ENCODE results near the gene ADAMTS19. TPM values are rescaled to one million over a fixed set of nuclear protein-coding genes. Genes with fewer than 3 reads are reported as not detected.

ADAMTS19 gene
- total RNA-seq, 1 experiment from 2014 or later: not detected

DNA sequence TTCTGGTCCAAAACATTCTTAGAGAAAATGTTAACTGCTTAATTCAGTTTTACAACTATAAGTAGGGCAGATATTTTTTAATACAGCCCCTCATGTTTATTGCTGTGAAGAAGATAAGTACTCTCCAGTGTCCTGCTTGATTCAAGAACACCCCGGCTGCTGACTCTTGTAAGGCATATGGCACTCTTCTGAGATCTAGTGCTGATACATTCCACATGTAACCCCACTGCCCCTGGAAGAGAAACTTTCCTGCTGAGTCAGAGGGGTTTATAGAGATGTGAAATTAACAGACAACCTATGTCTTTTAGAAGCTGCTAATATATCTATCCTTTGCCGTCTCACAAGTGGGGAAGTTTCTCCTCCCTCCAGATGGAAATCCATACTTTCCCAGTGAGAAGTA, 286.8 kb downstream of the ADAMTS19 start:
- Mint-ChIP-seq H3K4me3 (ENCODE audit: low read depth, unreplicated experiment) (no peak overlapping the region), H3K36me3 (ENCODE audit: insufficient read depth, unreplicated experiment) (no peaks in the 10 kb centered on the region), H3K27me3 (ENCODE audit: unreplicated experiment) (no peaks in the 10 kb centered on the region), H3K9me3 (ENCODE audit: low read depth, unreplicated experiment) (no peaks in the 10 kb centered on the region), H3K27ac (ENCODE audit: unreplicated experiment) (no peak overlapping the region), H3K4me1 (ENCODE audit: low read depth, unreplicated experiment) (no peaks in the 10 kb centered on the region)
- no peak for DNase-seq
- intact Hi-C loops (cut with micrococcal nuclease; ENCODE audit: unreplicated experiment): no loop called here
- CTCF ChIA-PET: no interaction called here
- TF ChIP-seq CTCF (IDR thresholded peaks at IDR 0.05; ENCODE audit: unreplicated experiment): no peak
- BruUV-seq (replicated peaks): no TSS peak

DNA sequence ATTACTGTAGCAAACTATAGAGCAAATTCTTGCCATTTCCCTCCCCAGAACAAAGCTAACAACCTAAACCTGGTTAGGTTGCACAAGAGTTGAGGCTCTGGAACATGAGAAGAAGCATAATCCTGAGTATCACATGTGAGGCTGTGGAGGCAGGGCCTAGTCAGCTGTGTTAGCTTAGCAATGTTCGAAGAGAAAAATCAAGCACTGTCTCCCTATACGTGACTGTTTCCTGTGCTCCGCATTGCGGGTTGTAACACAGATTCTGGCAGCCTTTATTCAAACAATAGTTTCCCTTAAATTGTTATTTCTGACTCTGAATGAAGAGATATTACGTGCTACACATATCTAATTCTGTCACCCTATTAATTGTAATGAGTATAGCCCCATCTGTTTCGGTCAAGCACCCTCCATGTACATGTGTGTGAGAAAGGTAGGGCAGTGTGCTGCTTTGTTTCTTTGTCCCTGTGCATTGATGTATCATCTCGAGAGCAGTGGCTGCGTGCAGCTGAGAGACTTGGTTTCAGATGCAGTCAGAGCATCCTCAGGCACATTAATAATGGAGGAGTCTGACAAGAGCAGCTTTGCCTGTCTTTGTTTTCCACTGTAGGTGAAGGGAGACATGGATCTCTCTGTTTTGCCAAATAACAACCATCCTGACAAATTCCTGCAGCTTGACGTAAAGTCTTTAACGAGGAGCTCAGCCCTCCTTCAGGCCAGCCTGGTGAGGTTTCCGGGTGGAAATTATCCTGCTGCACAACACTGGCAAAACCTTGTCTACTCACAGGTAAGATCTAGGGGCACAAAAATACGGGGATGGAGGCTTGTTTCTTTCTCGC, 287.7 kb downstream of the ADAMTS19 start, which contains the start of gene MINAR2:
Gene MINAR2, plus strand, starts transcription at position 523 of the 836 bp plus-strand sequence. Its CDS starts 97 bp downstream, at position 620.
- H3K9me3 Mint-ChIP-seq (ENCODE audit: low read depth, unreplicated experiment): no peaks in the 10 kb centered on the region
- H3K4me1 Mint-ChIP-seq (ENCODE audit: low read depth, unreplicated experiment): no peaks in the 10 kb centered on the region
- H3K27me3 Mint-ChIP-seq (ENCODE audit: unreplicated experiment): no peaks in the 10 kb centered on the region
- TF ChIP-seq CTCF (IDR thresholded peaks at IDR 0.05; ENCODE audit: unreplicated experiment): no peak
- no peak for DNase-seq
- H3K36me3 Mint-ChIP-seq (ENCODE audit: insufficient read depth, unreplicated experiment): no peaks in the 10 kb centered on the region
- H3K4me3 Mint-ChIP-seq (ENCODE audit: low read depth, unreplicated experiment): no peak within 1 kb of the TSS
- CTCF ChIA-PET: no interaction called here
- intact Hi-C loops (cut with micrococcal nuclease; ENCODE audit: unreplicated experiment): no loop called here
- no TSS peak for BruUV-seq (replicated peaks)
- no peak within 1 kb of the TSS for H3K27ac Mint-ChIP-seq (ENCODE audit: unreplicated experiment)

- BruUV-seq (replicated peaks): no TSS peak
- no peak for DNase-seq
- H3K4me1 Mint-ChIP-seq (ENCODE audit: low read depth, unreplicated experiment): no peaks in the 10 kb centered on the region
- no peaks in the 10 kb centered on the region for H3K36me3 Mint-ChIP-seq (ENCODE audit: insufficient read depth, unreplicated experiment)
- H3K27me3 Mint-ChIP-seq (ENCODE audit: unreplicated experiment): no peaks in the 10 kb centered on the region
- no peak overlapping the region for H3K27ac Mint-ChIP-seq (ENCODE audit: unreplicated experiment)
- intact Hi-C loops (cut with micrococcal nuclease; ENCODE audit: unreplicated experiment): no loop called here
- no peak for TF ChIP-seq CTCF (IDR thresholded peaks at IDR 0.05; ENCODE audit: unreplicated experiment)
- H3K9me3 Mint-ChIP-seq (ENCODE audit: low read depth, unreplicated experiment): no peaks in the 10 kb centered on the region
- H3K4me3 Mint-ChIP-seq (ENCODE audit: low read depth, unreplicated experiment): no peak overlapping the region
- CTCF ChIA-PET: no interaction called here
Observed at GRCh38 chr5:129748913-129749880, 289.1 kb downstream of the ADAMTS19 start.

- CTCF ChIA-PET: interaction anchor here (0.6 to 2.1 kb wide), 2 partner anchors 9 to 1351 kb away, joined by 4 to 5 read pairs; no protein-coding TSS in a partner anchor
Observed at GRCh38 chr5:129760636-129761325, 300.7 kb downstream of the ADAMTS19 start.

More at GRCh38 chr5:129760636-129761325, 300.7 kb downstream of the ADAMTS19 start:
- Mint-ChIP-seq H3K36me3 (ENCODE audit: insufficient read depth, unreplicated experiment) (no peaks in the 10 kb centered on the region), H3K4me3 (ENCODE audit: low read depth, unreplicated experiment) (no peak overlapping the region), H3K27me3 (ENCODE audit: unreplicated experiment) (no peaks in the 10 kb centered on the region), H3K27ac (ENCODE audit: unreplicated experiment) (no peak overlapping the region), H3K4me1 (ENCODE audit: low read depth, unreplicated experiment) (no peaks in the 10 kb centered on the region), H3K9me3 (ENCODE audit: low read depth, unreplicated experiment) (no peaks in the 10 kb centered on the region)
- intact Hi-C loops (cut with micrococcal nuclease; ENCODE audit: unreplicated experiment): loop anchor here (10.0 kb wide), 1 partner anchor 1546 kb away; no protein-coding TSS in a partner anchor
- TF ChIP-seq CTCF (IDR thresholded peaks at IDR 0.05; ENCODE audit: unreplicated experiment): no peak
- BruUV-seq (replicated peaks): no TSS peak
- no peak for DNase-seq

Measured in Calu3 (cell line).